ENCODE data around the gene MAD1L1.

DNA sequence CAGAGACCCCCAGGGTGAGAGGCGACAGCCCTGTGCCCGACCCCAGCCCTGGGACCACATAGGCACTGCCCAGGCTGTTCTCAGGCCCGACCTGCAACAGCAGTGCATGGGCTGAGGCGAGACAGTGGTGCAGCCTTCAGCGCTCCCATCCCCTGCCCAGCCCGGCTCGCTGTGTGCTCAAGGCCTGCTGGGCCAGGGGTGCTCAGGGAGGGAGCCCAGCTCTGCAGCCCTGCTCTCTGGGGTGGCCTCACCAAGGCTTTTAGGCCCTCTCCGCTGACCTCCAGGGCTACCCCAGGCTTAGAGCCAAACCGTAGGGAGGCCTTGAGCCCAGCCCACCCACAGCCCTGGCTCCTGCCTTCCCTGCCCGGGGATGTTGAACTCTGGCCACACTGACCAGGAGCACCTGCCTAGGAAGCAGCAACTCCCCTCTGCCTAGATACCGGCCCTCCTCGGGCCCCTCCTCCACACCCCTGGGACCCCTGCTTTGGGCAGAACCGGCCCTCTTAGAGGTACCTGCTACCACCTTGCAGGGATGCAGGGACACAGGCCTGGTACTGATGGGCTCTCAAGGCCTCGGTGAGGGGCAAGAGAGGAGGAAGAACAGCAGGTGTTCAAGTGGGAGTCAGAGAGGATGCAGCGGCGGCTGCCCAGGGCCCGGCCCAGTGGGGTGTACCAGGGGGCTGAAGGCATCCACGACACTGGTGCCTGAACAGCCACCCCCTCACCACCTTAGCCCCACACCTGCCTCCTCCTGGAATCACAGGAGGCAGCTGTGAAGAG is 331.1 kb downstream of the MAD1L1 start:
- TF ChIP-seq, protein P1, sequence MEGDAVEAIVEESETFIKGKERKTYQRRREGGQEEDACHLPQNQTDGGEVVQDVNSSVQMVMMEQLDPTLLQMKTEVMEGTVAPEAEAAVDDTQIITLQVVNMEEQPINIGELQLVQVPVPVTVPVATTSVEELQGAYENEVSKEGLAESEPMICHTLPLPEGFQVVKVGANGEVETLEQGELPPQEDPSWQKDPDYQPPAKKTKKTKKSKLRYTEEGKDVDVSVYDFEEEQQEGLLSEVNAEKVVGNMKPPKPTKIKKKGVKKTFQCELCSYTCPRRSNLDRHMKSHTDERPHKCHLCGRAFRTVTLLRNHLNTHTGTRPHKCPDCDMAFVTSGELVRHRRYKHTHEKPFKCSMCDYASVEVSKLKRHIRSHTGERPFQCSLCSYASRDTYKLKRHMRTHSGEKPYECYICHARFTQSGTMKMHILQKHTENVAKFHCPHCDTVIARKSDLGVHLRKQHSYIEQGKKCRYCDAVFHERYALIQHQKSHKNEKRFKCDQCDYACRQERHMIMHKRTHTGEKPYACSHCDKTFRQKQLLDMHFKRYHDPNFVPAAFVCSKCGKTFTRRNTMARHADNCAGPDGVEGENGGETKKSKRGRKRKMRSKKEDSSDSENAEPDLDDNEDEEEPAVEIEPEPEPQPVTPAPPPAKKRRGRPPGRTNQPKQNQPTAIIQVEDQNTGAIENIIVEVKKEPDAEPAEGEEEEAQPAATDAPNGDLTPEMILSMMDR (IDR thresholded peaks at IDR 0.05) = no peak
- no peak for TF ChIP-seq POLR2A (IDR thresholded peaks at IDR 0.05)
